Tibial artery (tissue), 4 donors: Measurements from ENCODE around the gene POLA2.

ENCODE experiments used
- DNase-seq, 2 donors: peaks; one replicate each; pipeline ENCODE4 v3.0.0-alpha.2; 2019
- H3K27ac ChIP-seq, 2 donors: fragments of 200-600 bp; sonication (generic) in 1 of 2; 1 replicate in 1 of 2; 2 replicates in 1 of 2; pipeline ENCODE4 v1.5.1; 2018 to 2019; ENCODE audit warnings: mild to moderate bottlenecking in 1 of 2
- H3K27me3 ChIP-seq, 2 donors: fragments of 200-600 bp; sonication (generic) in 1 of 2; one replicate each; pipeline versions ENCODE4 v1.5.1 to v1.6.0; 2016 to 2019
- H3K36me3 ChIP-seq, 3 donors: fragments of 200-600 bp; sonication (generic) in 2 of 3; one replicate each; pipeline ENCODE4 v1.5.1; 2016 to 2019; ENCODE audit warnings: mild to moderate bottlenecking in 2 of 3
- H3K4me1 ChIP-seq, 4 donors: fragments of 200-600 bp; sonication (generic) in 2 of 4; 1 replicate in 3 of 4; 2 replicates in 1 of 4; pipeline ENCODE4 v1.5.1; 2016 to 2019
- H3K4me3 ChIP-seq, 2 donors: fragments of 200-600 bp; sonication (generic) in 1 of 2; 1 replicate in 1 of 2; 2 replicates in 1 of 2; pipeline ENCODE4 v1.5.1; 2018 to 2019; ENCODE audit warnings: mild to moderate bottlenecking in 2 of 2
- H3K9me3 ChIP-seq, 3 donors: fragments of 200-600 bp; sonication (generic) in 1 of 3; one replicate each; pipeline ENCODE4 v1.5.1; 2016 to 2019
- CTCF ChIP-seq, 2 experiments: fragments of 200-600 bp in 1 of 2; fragments of 450-650 bp in 1 of 2; IDR thresholded peaks; one replicate each; pipeline ENCODE4 v1.5.1; 2017 to 2019; ENCODE audit warnings: antibody characterized with exemption in 2 of 2, mild to moderate bottlenecking in 1 of 2, moderate library complexity in 1 of 2
- intact Hi-C: fragments of 100-400 bp; cut with DNase I; formaldehyde crosslinking; loops from one replicate; pipeline ENCODE4 v1.15.0; 2023; ENCODE audit warnings: low total_unique reads

The POLA2 gene

GRCh38 chr11:65261591-65262380 is at the start of gene POLA2:
POLA2 (plus strand) TSS chr11:65261962; CDS start chr11:65262293, 331 bp downstream.
- peak within 1 kb of the TSS; percentile 81 to 85 for H3K27ac ChIP-seq
- peaks cover 0 to 2% (median 0%) of the 10 kb centered on the region in 3 donors for H3K36me3 ChIP-seq
- no peaks in the 10 kb centered on the region for H3K27me3 ChIP-seq
- no peak for TF ChIP-seq CTCF (IDR thresholded peaks at IDR 0.05)
- H3K4me3 ChIP-seq = peak within 1 kb of the TSS; percentile 64 to 67
- peak; percentile 91 to 98 for DNase-seq
- H3K9me3 ChIP-seq = no peaks in the 10 kb centered on the region
- intact Hi-C loops = no loop called here
- H3K4me1 ChIP-seq = peaks cover 0 to 16% (median 10%) of the 10 kb centered on the region in 4 donors

GRCh38 chr11:65212226-65212801 is 49.4 kb upstream of the POLA2 start:
- H3K4me1 ChIP-seq = no peaks in the 10 kb centered on the region
- no peak overlapping the region for H3K4me3 ChIP-seq
- intact Hi-C loops = no loop called here
- H3K27ac ChIP-seq = no peak overlapping the region
- peaks cover 40 to 52% (median 48%) of the 10 kb centered on the region in 3 donors for H3K36me3 ChIP-seq
- no peak for TF ChIP-seq CTCF (IDR thresholded peaks at IDR 0.05)
- DNase-seq = peak in 1 of 2 donors; percentile 63
- no peaks in the 10 kb centered on the region for H3K27me3 ChIP-seq
- no peaks in the 10 kb centered on the region for H3K9me3 ChIP-seq

GRCh38 chr11:65213322-65214211 is 48.2 kb upstream of the POLA2 start:
- H3K4me1 ChIP-seq = no peaks in the 10 kb centered on the region
- intact Hi-C loops = no loop called here
- H3K36me3 ChIP-seq = peaks cover 31 to 40% (median 35%) of the 10 kb centered on the region in 3 donors
- H3K9me3 ChIP-seq = no peaks in the 10 kb centered on the region
- H3K27me3 ChIP-seq = no peaks in the 10 kb centered on the region
- no peak overlapping the region for H3K4me3 ChIP-seq
- peak in 1 of 2 donors; percentile 61 for DNase-seq
- no peak overlapping the region for H3K27ac ChIP-seq
- TF ChIP-seq CTCF (IDR thresholded peaks at IDR 0.05) = no peak

- no peak overlapping the region for H3K27ac ChIP-seq
- intact Hi-C loops = no loop called here
- H3K36me3 ChIP-seq = peaks cover 25 to 32% (median 28%) of the 10 kb centered on the region in 3 donors
- no peaks in the 10 kb centered on the region for H3K9me3 ChIP-seq
- H3K4me3 ChIP-seq = no peak overlapping the region
- H3K27me3 ChIP-seq = no peaks in the 10 kb centered on the region
- TF ChIP-seq CTCF (IDR thresholded peaks at IDR 0.05) = no peak
- DNase-seq = peak in 1 of 2 donors; percentile 48
- no peaks in the 10 kb centered on the region for H3K4me1 ChIP-seq
These were observed 47.4 kb upstream of the POLA2 start for GRCh38 chr11:65214212-65214845.

- H3K36me3 ChIP-seq = peaks cover 13 to 20% (median 15%) of the 10 kb centered on the region in 3 donors
- intact Hi-C loops = no loop called here
- H3K9me3 ChIP-seq = no peaks in the 10 kb centered on the region
- TF ChIP-seq CTCF (IDR thresholded peaks at IDR 0.05) = no peak
- H3K4me1 ChIP-seq = no peaks in the 10 kb centered on the region
- H3K4me3 ChIP-seq = no peak overlapping the region
- no peak for DNase-seq
- no peaks in the 10 kb centered on the region for H3K27me3 ChIP-seq
- no peak overlapping the region for H3K27ac ChIP-seq
These were observed 46.2 kb upstream of the POLA2 start for GRCh38 chr11:65215441-65216076.
